ENCODE results near the gene RAB31.
"Not testable (repeated sequence)": the region's sequence is repeated elsewhere in the genome, so short reads cannot be mapped to it uniquely, and the experiment has no call there.

The RAB31 gene

GRCh38 chr18:9897787-9898291 lies 189.7 kb downstream of the RAB31 start:
- not testable (repeated sequence) for H3K27ac ChIP-seq (ENCODE audit: low read depth, low read length); H3K36me3 ChIP-seq (ENCODE audit: control insufficient read depth, insufficient read depth, low read length); H3K4me3 ChIP-seq (ENCODE audit: low read depth, low read length); H3K9me3 ChIP-seq (ENCODE audit: control insufficient read depth, insufficient read depth, low read depth, low read length); H3K9ac ChIP-seq (ENCODE audit: low read length); H3K27me3 ChIP-seq (ENCODE audit: control insufficient read depth, insufficient read depth, low read length)
- H3K4me1 ChIP-seq (ENCODE audit: control insufficient read depth, insufficient read depth, low read length), result peaks cover 15% of the 10 kb centered on the region

- Histone ChIP-seq H3K4me3 (ENCODE audit: low read depth, low read length) (no peak overlapping the region), H3K9ac (ENCODE audit: low read length) (no peak overlapping the region), H3K9me3 (ENCODE audit: control insufficient read depth, insufficient read depth, low read depth, low read length) (no peaks in the 10 kb centered on the region), H3K27me3 (ENCODE audit: control insufficient read depth, insufficient read depth, low read length) (no peaks in the 10 kb centered on the region), H3K36me3 (ENCODE audit: control insufficient read depth, insufficient read depth, low read length) (no peaks in the 10 kb centered on the region), H3K4me1 (ENCODE audit: control insufficient read depth, insufficient read depth, low read length) (peaks cover 15% of the 10 kb centered on the region), H3K27ac (ENCODE audit: low read depth, low read length) (no peak overlapping the region)
Measured at GRCh38 chr18:9898792-9899549, 190.9 kb downstream of the RAB31 start.

GRCh38 chr18:9899550-9899930 lies 191.4 kb downstream of the RAB31 start:
- H3K36me3 ChIP-seq (ENCODE audit: control insufficient read depth, insufficient read depth, low read length); H3K4me3 ChIP-seq (ENCODE audit: low read depth, low read length); H3K27ac ChIP-seq (ENCODE audit: low read depth, low read length); H3K9me3 ChIP-seq (ENCODE audit: control insufficient read depth, insufficient read depth, low read depth, low read length); H3K27me3 ChIP-seq (ENCODE audit: control insufficient read depth, insufficient read depth, low read length); H3K9ac ChIP-seq (ENCODE audit: low read length): not testable (repeated sequence)
- H3K4me1 ChIP-seq (ENCODE audit: control insufficient read depth, insufficient read depth, low read length), result peaks cover 15% of the 10 kb centered on the region

- Histone ChIP-seq H3K4me3 (ENCODE audit: low read depth, low read length) (no peak overlapping the region), H3K36me3 (ENCODE audit: control insufficient read depth, insufficient read depth, low read length) (no peaks in the 10 kb centered on the region), H3K27ac (ENCODE audit: low read depth, low read length) (no peak overlapping the region), H3K9ac (ENCODE audit: low read length) (no peak overlapping the region), H3K27me3 (ENCODE audit: control insufficient read depth, insufficient read depth, low read length) (no peaks in the 10 kb centered on the region), H3K9me3 (ENCODE audit: control insufficient read depth, insufficient read depth, low read depth, low read length) (no peaks in the 10 kb centered on the region), H3K4me1 (ENCODE audit: control insufficient read depth, insufficient read depth, low read length) (peaks cover 15% of the 10 kb centered on the region)
Measured at GRCh38 chr18:9900699-9901098, 192.6 kb downstream of the RAB31 start.

- H3K4me3 ChIP-seq (ENCODE audit: low read depth, low read length), result no peak overlapping the region
- peaks cover 15% of the 10 kb centered on the region for H3K4me1 ChIP-seq (ENCODE audit: control insufficient read depth, insufficient read depth, low read length)
- H3K9me3 ChIP-seq (ENCODE audit: control insufficient read depth, insufficient read depth, low read depth, low read length), result no peaks in the 10 kb centered on the region
- H3K9ac ChIP-seq (ENCODE audit: low read length), result no peak overlapping the region
- H3K36me3 ChIP-seq (ENCODE audit: control insufficient read depth, insufficient read depth, low read length), result no peaks in the 10 kb centered on the region
- no peak overlapping the region for H3K27ac ChIP-seq (ENCODE audit: low read depth, low read length)
- H3K27me3 ChIP-seq (ENCODE audit: control insufficient read depth, insufficient read depth, low read length), result no peaks in the 10 kb centered on the region
Measured at GRCh38 chr18:9901377-9901776, 193.3 kb downstream of the RAB31 start.

GRCh38 chr18:9902264-9902663 lies 194.2 kb downstream of the RAB31 start:
- not testable (repeated sequence) for H3K27ac ChIP-seq (ENCODE audit: low read depth, low read length); H3K27me3 ChIP-seq (ENCODE audit: control insufficient read depth, insufficient read depth, low read length); H3K4me3 ChIP-seq (ENCODE audit: low read depth, low read length); H3K9me3 ChIP-seq (ENCODE audit: control insufficient read depth, insufficient read depth, low read depth, low read length); H3K9ac ChIP-seq (ENCODE audit: low read length); H3K36me3 ChIP-seq (ENCODE audit: control insufficient read depth, insufficient read depth, low read length)
- H3K4me1 ChIP-seq (ENCODE audit: control insufficient read depth, insufficient read depth, low read length), result peaks cover 15% of the 10 kb centered on the region

- Histone ChIP-seq H3K9me3 (ENCODE audit: control insufficient read depth, insufficient read depth, low read depth, low read length) (no peaks in the 10 kb centered on the region), H3K36me3 (ENCODE audit: control insufficient read depth, insufficient read depth, low read length) (no peaks in the 10 kb centered on the region), H3K27ac (ENCODE audit: low read depth, low read length) (no peak overlapping the region), H3K9ac (ENCODE audit: low read length) (no peak overlapping the region), H3K27me3 (ENCODE audit: control insufficient read depth, insufficient read depth, low read length) (no peaks in the 10 kb centered on the region), H3K4me3 (ENCODE audit: low read depth, low read length) (no peak overlapping the region), H3K4me1 (ENCODE audit: control insufficient read depth, insufficient read depth, low read length) (peaks cover 15% of the 10 kb centered on the region)
Measured at GRCh38 chr18:9902832-9903231, 194.7 kb downstream of the RAB31 start.

- no peak overlapping the region for H3K27ac ChIP-seq (ENCODE audit: low read depth, low read length)
- H3K9me3 ChIP-seq (ENCODE audit: control insufficient read depth, insufficient read depth, low read depth, low read length), result no peaks in the 10 kb centered on the region
- H3K27me3 ChIP-seq (ENCODE audit: control insufficient read depth, insufficient read depth, low read length), result no peaks in the 10 kb centered on the region
- H3K4me3 ChIP-seq (ENCODE audit: low read depth, low read length), result no peak overlapping the region
- H3K4me1 ChIP-seq (ENCODE audit: control insufficient read depth, insufficient read depth, low read length), result peaks cover 4% of the 10 kb centered on the region; the same call in 1 of the 2 replicates
- no peak overlapping the region for H3K9ac ChIP-seq (ENCODE audit: low read length)
- no peaks in the 10 kb centered on the region for H3K36me3 ChIP-seq (ENCODE audit: control insufficient read depth, insufficient read depth, low read length)
Measured at GRCh38 chr18:9905401-9905922, 197.4 kb downstream of the RAB31 start.

GRCh38 chr18:9906481-9906880 lies 198.4 kb downstream of the RAB31 start:
- no peak overlapping the region for H3K27ac ChIP-seq (ENCODE audit: low read depth, low read length)
- no peaks in the 10 kb centered on the region for H3K9me3 ChIP-seq (ENCODE audit: control insufficient read depth, insufficient read depth, low read depth, low read length)
- H3K4me3 ChIP-seq (ENCODE audit: low read depth, low read length), result no peak overlapping the region
- no peaks in the 10 kb centered on the region for H3K27me3 ChIP-seq (ENCODE audit: control insufficient read depth, insufficient read depth, low read length)
- H3K4me1 ChIP-seq (ENCODE audit: control insufficient read depth, insufficient read depth, low read length), result no peaks in the 10 kb centered on the region
- H3K36me3 ChIP-seq (ENCODE audit: control insufficient read depth, insufficient read depth, low read length), result no peaks in the 10 kb centered on the region
- H3K9ac ChIP-seq (ENCODE audit: low read length), result no peak overlapping the region

- Histone ChIP-seq H3K9me3 (ENCODE audit: control insufficient read depth, insufficient read depth, low read depth, low read length) (no peaks in the 10 kb centered on the region; the same call in 1 of the 2 replicates), H3K9ac (ENCODE audit: low read length) (no peak overlapping the region), H3K4me3 (ENCODE audit: low read depth, low read length) (no peak overlapping the region), H3K27ac (ENCODE audit: low read depth, low read length) (no peak overlapping the region), H3K27me3 (ENCODE audit: control insufficient read depth, insufficient read depth, low read length) (no peaks in the 10 kb centered on the region), H3K4me1 (ENCODE audit: control insufficient read depth, insufficient read depth, low read length) (peaks cover 1% of the 10 kb centered on the region; the same call in 1 of the 2 replicates), H3K36me3 (ENCODE audit: control insufficient read depth, insufficient read depth, low read length) (no peaks in the 10 kb centered on the region)
Measured at GRCh38 chr18:9907867-9908266, 199.8 kb downstream of the RAB31 start.

- Histone ChIP-seq H3K9ac (ENCODE audit: low read length) (no peak overlapping the region), H3K9me3 (ENCODE audit: control insufficient read depth, insufficient read depth, low read depth, low read length) (no peaks in the 10 kb centered on the region; the same call in 1 of the 2 replicates), H3K4me1 (ENCODE audit: control insufficient read depth, insufficient read depth, low read length) (peaks cover 4% of the 10 kb centered on the region; the same call in 1 of the 2 replicates), H3K36me3 (ENCODE audit: control insufficient read depth, insufficient read depth, low read length) (no peaks in the 10 kb centered on the region), H3K27ac (ENCODE audit: low read depth, low read length) (no peak overlapping the region), H3K4me3 (ENCODE audit: low read depth, low read length) (no peak overlapping the region), H3K27me3 (ENCODE audit: control insufficient read depth, insufficient read depth, low read length) (no peaks in the 10 kb centered on the region)
Measured at GRCh38 chr18:9910071-9910470, 202.0 kb downstream of the RAB31 start.
